WI38 (cell line): ENCODE data around the gene FUCA1.

ENCODE experiments used
- H3K4me3 ChIP-seq: 2 replicates; pipeline ENCODE4 v1.5.1; 2011; ENCODE audit warnings: low read depth, mild to moderate bottlenecking, control low read depth, low read length
- TF ChIP-seq, protein P1 (sequence below): IDR thresholded peaks from 2 replicates; pipeline ENCODE4 v1.5.1; 2012; ENCODE audit warnings: low read depth, mild to moderate bottlenecking, control low read depth, low read length

The FUCA1 gene

GRCh38 chr1:23875382-23875781 is 7.3 kb upstream of the FUCA1 start:
- TF ChIP-seq, protein P1, sequence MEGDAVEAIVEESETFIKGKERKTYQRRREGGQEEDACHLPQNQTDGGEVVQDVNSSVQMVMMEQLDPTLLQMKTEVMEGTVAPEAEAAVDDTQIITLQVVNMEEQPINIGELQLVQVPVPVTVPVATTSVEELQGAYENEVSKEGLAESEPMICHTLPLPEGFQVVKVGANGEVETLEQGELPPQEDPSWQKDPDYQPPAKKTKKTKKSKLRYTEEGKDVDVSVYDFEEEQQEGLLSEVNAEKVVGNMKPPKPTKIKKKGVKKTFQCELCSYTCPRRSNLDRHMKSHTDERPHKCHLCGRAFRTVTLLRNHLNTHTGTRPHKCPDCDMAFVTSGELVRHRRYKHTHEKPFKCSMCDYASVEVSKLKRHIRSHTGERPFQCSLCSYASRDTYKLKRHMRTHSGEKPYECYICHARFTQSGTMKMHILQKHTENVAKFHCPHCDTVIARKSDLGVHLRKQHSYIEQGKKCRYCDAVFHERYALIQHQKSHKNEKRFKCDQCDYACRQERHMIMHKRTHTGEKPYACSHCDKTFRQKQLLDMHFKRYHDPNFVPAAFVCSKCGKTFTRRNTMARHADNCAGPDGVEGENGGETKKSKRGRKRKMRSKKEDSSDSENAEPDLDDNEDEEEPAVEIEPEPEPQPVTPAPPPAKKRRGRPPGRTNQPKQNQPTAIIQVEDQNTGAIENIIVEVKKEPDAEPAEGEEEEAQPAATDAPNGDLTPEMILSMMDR: no peak
- H3K4me3 ChIP-seq: no peak overlapping the region

GRCh38 chr1:23872421-23872820 is 4.3 kb upstream of the FUCA1 start:
- TF ChIP-seq, protein P1: no peak
- no peak overlapping the region for H3K4me3 ChIP-seq

DNA sequence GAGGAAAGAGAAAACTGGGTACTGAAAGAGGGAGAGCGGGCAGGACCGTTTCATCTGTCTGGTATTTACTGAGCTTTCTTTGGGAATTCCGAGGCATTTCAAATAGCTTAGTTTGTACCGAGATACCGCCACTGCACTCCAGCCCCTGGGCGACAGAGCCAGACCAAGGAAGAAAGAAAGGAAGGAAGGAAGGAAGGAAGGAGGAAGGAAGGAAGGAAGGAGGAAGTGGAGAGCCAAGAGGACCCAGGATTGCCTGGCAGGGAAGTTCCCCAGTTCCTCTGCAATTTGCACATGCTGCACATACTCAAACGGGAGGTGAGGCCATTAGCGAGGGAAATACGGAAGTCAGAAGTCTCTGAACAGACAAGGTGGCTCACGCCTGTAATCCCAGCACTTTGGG is 961 bp upstream of the FUCA1 start:
- TF ChIP-seq, protein P1: no peak
- no peak overlapping the region for H3K4me3 ChIP-seq

DNA sequence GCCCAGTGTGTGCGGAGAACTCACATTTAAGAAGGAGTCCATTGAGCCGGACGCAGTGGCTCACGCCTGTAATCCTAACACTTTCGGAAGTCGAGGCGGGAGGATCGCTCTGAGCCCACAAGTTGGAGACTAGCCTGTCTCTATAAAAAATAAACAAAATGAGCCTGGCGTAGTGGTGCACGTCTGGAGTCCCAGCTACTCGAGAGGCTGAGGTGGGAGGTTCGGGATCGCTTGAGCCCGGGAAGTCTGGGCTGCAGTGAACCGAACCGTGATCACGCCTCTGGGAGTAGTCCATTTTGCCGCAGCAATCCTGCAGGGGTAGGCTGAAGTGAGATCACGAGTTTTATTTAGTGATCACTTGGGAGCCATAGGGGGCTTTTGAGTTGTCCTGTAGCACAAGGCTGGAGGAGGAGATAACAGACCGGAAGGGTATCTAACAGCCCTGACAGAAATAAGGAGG is 497 bp upstream of the FUCA1 start:
- TF ChIP-seq, protein P1: no peak
- peak overlapping the region; percentile 61 for H3K4me3 ChIP-seq

- TF ChIP-seq, protein P1: no peak
Measured at GRCh38 chr1:23867542-23867894, 572 bp downstream of the FUCA1 start.

DNA sequence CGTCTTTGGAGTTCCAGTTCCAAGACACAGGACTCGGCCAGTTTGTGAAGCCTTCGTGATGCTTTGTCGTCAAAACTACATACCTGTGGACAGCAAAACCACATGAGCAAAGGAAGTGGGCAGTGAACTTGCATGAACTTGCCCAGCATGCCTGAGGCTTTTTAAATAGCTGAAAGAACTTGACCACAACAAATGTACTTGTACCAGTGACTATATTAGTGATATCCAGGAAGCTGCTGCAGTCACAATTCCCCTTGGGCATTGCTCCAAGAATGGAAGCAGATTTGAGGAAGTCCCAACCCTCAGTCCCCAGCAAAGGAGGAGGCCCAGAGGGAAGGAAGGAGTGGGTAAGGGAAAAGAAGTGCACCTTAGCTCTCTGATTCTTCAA is 2.6 kb downstream of the FUCA1 start:
- no peak overlapping the region for H3K4me3 ChIP-seq
- TF ChIP-seq, protein P1: no peak

More at GRCh38 chr1:23867542-23867894, 572 bp downstream of the FUCA1 start:
- H3K4me3 ChIP-seq: peak overlapping the region; percentile 61

GRCh38 chr1:23864801-23865542 is 3.1 kb downstream of the FUCA1 start:
- no peak overlapping the region for H3K4me3 ChIP-seq
- TF ChIP-seq, protein P1: no peak
